Panc1 (cell line): ENCODE results near the gene SGK1.

ENCODE experiments used
- CTCF ChIP-seq: fragments of 450-650 bp; IDR thresholded peaks from 2 replicates; pipeline ENCODE4 v1.5.1; 2017; ENCODE audit warnings: mild to moderate bottlenecking
- POLR2AphosphoS5 ChIP-seq: IDR thresholded peaks from 2 replicates; pipeline ENCODE4 v1.6.1; 2012; ENCODE audit warnings: mild to moderate bottlenecking, low read depth, low read length, moderate library complexity
- REST ChIP-seq, 2 experiments: IDR thresholded peaks; 2 replicates each; pipeline ENCODE4 v1.6.1; 2011 to 2012; ENCODE audit warnings: low read depth in 2 of 2, control low read depth in 1 of 2, low read length in 1 of 2, mild to moderate bottlenecking in 1 of 2, moderate library complexity in 1 of 2; ENCODE audit not compliant: insufficient read depth in 1 of 2
- SIN3A ChIP-seq: IDR thresholded peaks from 2 replicates; pipeline ENCODE4 v1.6.1; 2012; ENCODE audit warnings: low read depth, mild to moderate bottlenecking, low read length, moderate library complexity, borderline replicate concordance; ENCODE audit not compliant: insufficient read depth

GRCh38 chr6:134316733-134317431, 1.0 kb downstream of the SGK1 start:
- no peak for TF ChIP-seq CTCF
- TF ChIP-seq POLR2AphosphoS5, result no peak
- no peak for TF ChIP-seq REST (IDR thresholded peaks at IDR 0.05; ENCODE audit: insufficient read depth in 1 of 2, low read depth in 2 of 2, low read length in 1 of 2)
- no peak for TF ChIP-seq SIN3A
